PFSK-1 (cell line): ENCODE data around the gene MAP3K6.

Experiments used
- FOXP2 ChIP-seq: optimal IDR thresholded peaks from 2 replicates; pipeline ENCODE3; 2011; ENCODE audit warnings: borderline replicate concordance, control low read depth, inconsistent platforms; ENCODE audit not compliant: insufficient read depth; ENCODE audit errors: extremely low read length, extremely low read depth
- POLR2AphosphoS5 ChIP-seq: IDR thresholded peaks from 2 replicates; pipeline ENCODE4 v1.6.1; 2012; ENCODE audit warnings: low read depth, mild to moderate bottlenecking, control low read depth, low read length, moderate library complexity
- REST ChIP-seq, 2 experiments: IDR thresholded peaks; 2 replicates each; pipeline versions ENCODE4 v1.6.1 to v1.8.0; 2011 to 2012; ENCODE audit warnings: low read depth in 2 of 2, low read length in 2 of 2, control low read depth in 1 of 2, inconsistent platforms in 1 of 2, mild to moderate bottlenecking in 1 of 2, moderate library complexity in 1 of 2; ENCODE audit not compliant: insufficient read depth in 1 of 2
- SIN3A ChIP-seq: IDR thresholded peaks from 2 replicates; pipeline ENCODE4 v1.6.1; 2012; ENCODE audit warnings: mild to moderate bottlenecking, low read length, moderate library complexity, borderline replicate concordance; ENCODE audit not compliant: insufficient read depth
- TAF1 ChIP-seq: IDR thresholded peaks from 2 replicates; pipeline ENCODE4 v1.6.1; 2012; ENCODE audit warnings: low read length, control low read depth, borderline replicate concordance; ENCODE audit not compliant: insufficient read depth

MAP3K6 gene

DNA sequence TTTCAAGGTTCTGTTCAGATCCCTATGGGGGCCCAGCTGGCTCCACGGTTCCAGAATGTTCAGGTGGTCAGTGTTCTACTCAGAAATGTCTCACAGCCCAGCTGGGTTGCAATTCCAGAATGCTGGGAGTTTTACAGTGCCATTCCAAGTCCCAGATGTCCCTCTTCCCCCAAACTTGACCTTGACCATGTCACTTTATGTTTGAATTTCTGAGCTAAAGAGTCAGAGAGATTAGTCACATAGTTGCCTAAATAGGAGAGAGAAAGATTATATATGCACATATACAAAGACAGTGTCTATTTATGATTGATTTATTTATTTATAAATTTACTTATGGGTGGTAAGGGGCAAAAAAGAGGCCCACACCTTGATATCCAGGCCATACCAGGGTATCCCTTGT lies 28.2 kb upstream of the MAP3K6 start:
- TF ChIP-seq FOXP2 (no peak), SIN3A (no peak), TAF1 (no peak), REST (IDR thresholded peaks at IDR 0.05; ENCODE audit: insufficient read depth in 1 of 2, low read depth in 2 of 2, low read length in 2 of 2) (no peak), POLR2AphosphoS5 (no peak)

DNA sequence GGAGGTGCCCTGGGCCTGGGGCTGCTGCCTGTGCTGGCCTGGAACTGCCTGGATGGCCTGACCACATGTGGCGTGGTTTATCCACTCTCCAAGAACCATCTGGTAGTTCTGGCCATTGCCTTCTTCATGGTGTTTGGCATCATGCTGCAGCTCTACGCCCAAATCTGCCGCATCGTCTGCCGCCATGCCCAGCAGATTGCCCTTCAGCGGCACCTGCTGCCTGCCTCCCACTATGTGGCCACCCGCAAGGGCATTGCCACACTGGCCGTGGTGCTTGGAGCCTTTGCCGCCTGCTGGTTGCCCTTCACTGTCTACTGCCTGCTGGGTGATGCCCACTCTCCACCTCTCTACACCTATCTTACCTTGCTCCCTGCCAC lies 27.5 kb upstream of the MAP3K6 start:
- TF ChIP-seq POLR2AphosphoS5 = no peak
- TF ChIP-seq TAF1 = no peak
- TF ChIP-seq SIN3A = no peak
- TF ChIP-seq REST (IDR thresholded peaks at IDR 0.05; ENCODE audit: insufficient read depth in 1 of 2, low read depth in 2 of 2, low read length in 2 of 2) = no peak
- TF ChIP-seq FOXP2 = no peak

GRCh38 chr1:27393641-27394281 lies 27.0 kb upstream of the MAP3K6 start:
- no peak for TF ChIP-seq POLR2AphosphoS5
- TF ChIP-seq REST (IDR thresholded peaks at IDR 0.05; ENCODE audit: insufficient read depth in 1 of 2, low read depth in 2 of 2, low read length in 2 of 2) = no peak
- no peak for TF ChIP-seq SIN3A
- no peak for TF ChIP-seq FOXP2
- no peak for TF ChIP-seq TAF1

- TF ChIP-seq REST (IDR thresholded peaks at IDR 0.05; ENCODE audit: insufficient read depth in 1 of 2, low read depth in 2 of 2, low read length in 2 of 2) = peak in 1 of 2 experiments; percentile 80; a peak in 2 of 4 replicates
- no peak for TF ChIP-seq SIN3A
Observed at GRCh38 chr1:27392778-27393635, 26.2 kb upstream of the MAP3K6 start.
